Stimulated activated CD4-positive, alpha-beta T cell treated with anti-CD3 and anti-CD28 coated beads, Interleukin-2, amount 100 ng/mL, for 24 hours (primary cell): ENCODE measurements around the gene BTBD9.

Source experiments
- DNase-seq, 2 donors: peaks; one replicate each; pipeline ENCODE4 v3.0.0-alpha.2; 2020

BTBD9 gene

DNA sequence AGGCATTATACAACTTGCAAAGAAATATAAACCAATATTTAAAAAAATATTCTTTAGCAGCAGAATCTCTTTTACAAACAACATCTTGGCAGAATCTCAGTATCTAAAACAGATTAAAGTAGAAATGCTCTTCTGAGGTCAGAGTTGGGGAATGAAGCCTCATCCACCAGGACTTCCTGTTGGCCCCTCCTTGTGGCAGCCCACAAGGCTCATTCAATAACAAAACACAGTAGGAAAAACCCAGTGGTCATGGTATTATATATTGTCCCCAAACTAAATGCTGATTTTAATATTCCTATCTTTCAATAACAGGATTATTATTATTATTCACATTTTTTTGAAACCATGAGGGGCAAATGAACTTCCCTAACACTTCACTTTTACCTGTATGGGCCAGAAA, 368.6 kb downstream of the BTBD9 start:
- DNase-seq: no peak

GRCh38 chr6:38270367-38270766, 369.4 kb downstream of the BTBD9 start:
- no peak for DNase-seq

DNA sequence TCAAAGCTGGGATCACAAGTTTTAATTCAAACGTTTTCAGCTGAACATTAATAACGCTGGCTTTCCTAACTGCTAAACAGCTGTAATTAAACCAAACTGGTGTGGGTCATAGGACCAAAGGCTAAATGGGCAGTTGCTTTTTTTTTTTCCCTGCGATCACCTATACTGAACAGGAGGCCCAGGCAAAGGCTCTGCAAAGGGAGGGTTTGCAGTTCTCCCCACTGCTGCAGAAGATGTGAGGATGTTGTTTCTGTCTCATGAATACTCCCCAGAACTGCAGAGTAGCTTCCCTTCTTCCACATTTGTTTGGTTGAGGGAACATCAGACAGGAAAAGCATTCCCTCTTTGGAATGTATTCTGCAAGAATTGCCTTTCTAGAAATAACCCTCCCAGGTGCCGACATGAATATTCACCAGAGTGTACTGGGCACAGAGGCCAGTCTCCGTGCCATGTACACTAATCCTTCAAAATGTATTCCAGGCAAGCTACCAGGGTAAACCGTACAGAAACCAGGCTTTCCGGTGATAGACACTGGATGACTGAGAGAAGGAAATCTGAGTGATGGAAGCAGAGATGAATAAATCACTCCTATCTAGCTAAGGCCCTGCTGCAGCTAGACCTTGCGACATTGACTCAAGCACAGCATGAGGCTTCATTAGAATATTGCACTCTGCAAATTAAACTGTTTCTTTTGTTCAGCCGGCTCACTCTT, 370.1 kb downstream of the BTBD9 start:
- no peak for DNase-seq

DNA sequence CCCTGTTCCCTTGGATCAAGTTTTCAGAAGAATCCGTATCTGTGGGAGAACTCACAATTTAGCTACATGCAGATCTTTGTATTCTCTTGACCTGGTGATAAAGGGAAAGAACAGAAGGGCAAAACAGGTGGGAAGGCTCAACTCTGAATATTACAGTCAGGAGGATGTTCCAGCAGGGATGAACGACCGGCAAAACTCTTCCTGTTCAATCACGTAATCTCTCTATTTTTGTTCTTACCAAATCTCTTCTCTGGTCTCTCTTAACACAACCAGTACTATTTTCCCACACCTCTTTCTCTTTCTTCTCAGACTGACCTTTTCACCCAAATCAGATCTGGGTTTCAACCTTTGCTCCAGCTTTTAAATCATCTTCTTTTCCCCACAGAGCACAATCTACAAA, 371.4 kb downstream of the BTBD9 start:
- DNase-seq: no peak

DNA sequence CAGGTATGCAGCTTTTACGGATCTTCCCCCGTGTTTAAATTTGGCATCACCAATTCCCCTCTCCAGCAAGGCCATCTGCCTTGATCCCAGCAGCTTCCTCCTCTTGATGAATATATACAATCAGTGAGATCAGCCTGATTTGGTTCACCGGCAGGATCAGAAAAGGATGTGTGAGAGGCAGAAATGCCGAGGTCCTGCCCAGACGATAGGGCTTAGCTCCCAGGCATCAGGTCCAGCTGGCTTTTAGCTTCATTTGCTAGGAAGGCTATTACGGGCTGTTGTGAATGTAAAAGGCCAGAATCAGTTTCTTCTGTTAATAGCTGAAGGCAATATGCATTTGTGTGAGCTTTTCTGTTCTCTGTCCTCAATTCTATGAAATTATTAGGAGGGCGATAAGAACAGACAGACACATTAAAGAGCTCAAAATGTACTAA, 372.8 kb downstream of the BTBD9 start:
- DNase-seq: no peak

DNA sequence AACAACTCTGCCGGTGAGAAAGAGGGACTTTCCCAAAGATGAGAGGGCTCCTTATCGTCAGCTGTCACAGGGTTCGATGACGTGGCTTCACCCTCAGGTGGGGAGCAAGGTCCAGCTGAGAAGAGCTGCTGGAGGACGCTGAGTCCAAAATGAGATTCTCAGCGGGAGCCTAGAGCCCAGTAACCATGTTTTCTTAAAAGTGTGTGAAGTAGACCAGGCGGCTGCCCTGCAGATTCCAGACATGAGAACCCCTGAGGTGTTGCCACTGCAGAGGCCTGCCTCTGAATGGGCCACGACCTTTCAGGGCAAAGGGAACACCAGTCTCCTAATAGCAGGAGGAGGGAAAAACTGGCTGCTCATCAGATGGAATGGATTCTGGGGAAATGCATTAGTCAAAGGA, 375.1 kb downstream of the BTBD9 start:
- no peak for DNase-seq

- DNase-seq: no peak
Observed at GRCh38 chr6:38262609-38263008, 377.1 kb downstream of the BTBD9 start.

DNA sequence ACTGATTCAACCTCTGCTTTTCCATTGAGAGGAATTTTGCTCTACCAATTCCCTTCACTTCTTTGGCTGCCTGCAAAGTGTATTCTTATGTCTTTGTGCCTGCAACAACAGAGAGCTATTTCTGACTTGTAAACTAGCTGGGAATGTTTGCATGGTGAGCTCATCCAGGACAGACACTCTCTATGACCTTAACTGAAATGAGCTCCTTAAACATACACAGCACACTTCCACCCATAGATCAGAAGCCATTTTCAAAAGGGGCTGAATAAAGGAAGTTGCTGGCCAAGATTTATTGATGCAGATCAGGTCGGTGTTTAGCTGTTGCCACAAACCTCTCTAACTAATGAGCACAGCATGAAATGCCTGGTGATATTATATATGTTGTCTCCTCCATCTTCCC, 377.7 kb downstream of the BTBD9 start:
- no peak for DNase-seq

GRCh38 chr6:38261626-38262025, 378.1 kb downstream of the BTBD9 start:
- no peak for DNase-seq

DNA sequence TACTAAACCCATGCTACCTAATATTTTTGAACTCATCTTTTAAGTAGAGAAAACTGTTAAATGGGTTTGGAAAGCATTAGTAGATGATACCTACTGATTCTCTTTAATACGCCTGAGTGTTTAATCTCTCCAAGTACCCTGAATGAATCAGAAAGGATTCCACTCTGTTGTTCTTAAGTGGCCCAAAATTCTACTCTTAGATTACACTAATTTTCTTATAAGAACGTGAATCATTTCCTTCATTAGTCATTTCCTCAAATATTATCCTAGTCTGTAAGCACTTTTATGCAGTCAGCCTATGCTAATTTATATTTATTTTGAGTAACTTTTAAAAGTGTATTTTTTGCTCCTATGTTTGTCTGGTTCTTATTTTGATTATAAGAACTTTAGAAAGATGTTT, 380.0 kb downstream of the BTBD9 start:
- DNase-seq: no peak

DNA sequence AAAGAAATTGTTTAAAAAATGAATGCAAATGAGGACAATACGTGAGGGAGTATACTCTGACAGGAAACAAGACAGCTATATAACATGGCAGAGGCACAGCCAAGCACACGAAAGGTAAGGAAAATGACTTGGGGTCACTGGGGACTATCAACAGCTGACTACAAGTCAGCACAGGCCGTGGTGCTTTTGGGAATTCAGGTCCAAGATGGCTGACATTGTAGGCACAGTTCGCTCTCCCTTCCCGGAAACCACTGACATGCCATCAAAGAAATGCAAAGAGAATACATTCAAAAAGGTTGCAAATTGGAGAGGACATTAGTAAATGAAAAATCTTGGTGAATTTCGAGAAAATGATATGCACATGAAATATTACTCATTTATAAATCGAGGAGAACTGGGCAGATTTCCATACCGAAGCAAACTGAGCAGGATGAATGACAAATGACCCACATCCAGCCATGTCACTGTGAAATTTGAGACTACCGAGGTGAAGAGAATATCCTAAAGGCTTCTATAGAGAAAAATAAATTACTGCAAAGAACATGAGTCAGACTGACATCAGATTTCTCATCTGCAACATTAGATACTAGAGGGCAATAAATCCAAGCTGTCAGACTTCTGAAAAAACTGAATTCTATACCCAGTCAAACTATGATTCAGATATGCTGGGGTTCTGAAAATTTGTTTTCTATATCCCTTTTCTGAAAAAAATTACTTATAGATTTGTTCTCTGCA, 391.1 kb downstream of the BTBD9 start:
- no peak for DNase-seq

- DNase-seq: no peak
Observed at GRCh38 chr6:38245295-38245694, 394.4 kb downstream of the BTBD9 start.

GRCh38 chr6:38244869-38245268, 394.9 kb downstream of the BTBD9 start:
- no peak for DNase-seq

- DNase-seq: no peak
Observed at GRCh38 chr6:38241200-38241871, 398.4 kb downstream of the BTBD9 start.

DNA sequence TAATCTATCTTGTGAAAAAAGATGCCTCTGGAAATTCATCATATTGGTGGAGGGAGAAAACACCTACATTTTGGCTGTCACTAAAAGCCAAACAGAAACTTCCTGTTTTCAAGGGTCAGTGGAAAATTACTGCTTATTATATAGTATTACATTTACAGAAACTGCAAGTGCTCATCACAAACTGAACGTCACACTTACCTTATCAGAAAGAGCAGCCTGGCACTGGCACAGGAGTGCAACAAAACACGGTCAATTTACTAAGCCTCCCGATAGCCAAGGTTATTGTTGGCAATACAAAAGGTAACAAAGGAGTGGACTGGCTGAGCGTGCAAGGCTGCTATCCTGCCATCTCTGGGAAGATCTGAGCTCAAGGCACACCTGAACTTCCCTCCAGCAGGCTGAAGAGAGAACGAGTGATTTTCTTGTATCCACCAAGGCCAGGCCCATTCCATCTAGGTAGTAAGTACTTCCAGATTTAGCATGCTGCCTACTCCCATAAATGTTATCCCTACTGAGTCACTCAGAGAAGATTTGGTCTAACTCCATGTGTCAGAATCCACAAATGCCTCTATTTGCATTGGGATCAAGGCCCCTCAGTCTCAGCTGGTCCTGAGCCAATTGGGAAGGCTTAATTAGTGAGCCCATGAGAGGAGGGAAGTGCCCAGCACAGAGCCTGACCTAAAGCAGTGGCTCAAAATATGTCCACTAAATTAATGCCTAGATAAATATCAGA, 399.8 kb downstream of the BTBD9 start:
- no peak for DNase-seq

- DNase-seq: no peak
Observed at GRCh38 chr6:38236631-38237030, 403.1 kb downstream of the BTBD9 start.

GRCh38 chr6:38234934-38235682, 404.6 kb downstream of the BTBD9 start:
- DNase-seq: no peak

DNA sequence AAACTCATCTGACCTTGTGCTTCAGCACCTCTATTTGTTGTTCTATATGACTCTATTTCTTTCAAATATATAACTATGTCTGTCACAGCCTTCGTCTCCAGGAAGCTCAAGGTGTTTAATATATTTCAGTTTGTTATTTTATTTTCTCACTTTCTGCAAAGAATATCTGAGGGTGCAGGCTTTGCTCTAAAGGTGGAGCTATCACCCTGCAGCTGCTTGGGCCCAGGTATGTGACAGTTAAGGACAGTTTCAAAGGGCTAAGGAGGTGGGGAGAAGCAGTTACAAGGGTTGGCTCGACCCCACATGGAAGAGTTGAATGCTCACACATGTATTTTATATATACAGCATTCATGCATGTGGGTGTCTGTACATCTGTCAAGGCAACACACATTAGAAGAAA, 405.6 kb downstream of the BTBD9 start:
- no peak for DNase-seq

- DNase-seq: no peak
Observed at GRCh38 chr6:38233161-38233791, 406.5 kb downstream of the BTBD9 start.

- no peak for DNase-seq
Observed at GRCh38 chr6:38225766-38226165, 414.0 kb downstream of the BTBD9 start.

DNA sequence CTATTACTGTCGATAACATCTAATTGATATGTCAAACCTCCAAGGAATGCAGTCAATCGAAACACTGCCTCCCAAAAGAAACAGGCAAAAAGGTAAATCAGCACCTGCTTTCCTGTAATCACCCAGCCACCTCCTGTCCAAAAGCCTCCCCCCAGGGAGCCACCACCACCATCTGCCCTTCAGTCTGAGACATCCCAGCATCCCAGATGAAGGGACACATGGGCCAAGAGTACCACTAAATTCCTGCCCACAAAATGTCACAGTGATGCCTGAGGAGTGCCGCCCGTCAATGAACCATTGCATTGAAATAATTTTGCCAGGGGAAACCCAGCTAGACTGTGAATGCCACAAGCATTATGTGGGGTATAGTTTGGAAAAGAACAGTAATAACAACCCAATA, 418.5 kb downstream of the BTBD9 start:
- DNase-seq: no peak

- no peak for DNase-seq
Observed at GRCh38 chr6:38220069-38220723, 419.5 kb downstream of the BTBD9 start.
